Nephron (organoid): ENCODE data around the gene CYTH4.

ENCODE experiments used
- H3K27ac Mint-ChIP-seq, 3 experiments: 2 replicates each; pipeline ENCODE4 v1.8.0; 2020; ENCODE audit warnings: mixed read lengths in 3 of 3, mild to moderate bottlenecking in 2 of 3, moderate library complexity in 1 of 3
- H3K27me3 Mint-ChIP-seq: 2 replicates; pipeline ENCODE4 v1.8.0; 2021; ENCODE audit warnings: low read depth, mild to moderate bottlenecking, moderate library complexity, mixed read lengths
- H3K36me3 Mint-ChIP-seq: 2 replicates; pipeline ENCODE4 v1.8.0; 2020; ENCODE audit warnings: low read depth, mixed read lengths
- H3K4me1 Mint-ChIP-seq: 2 replicates; pipeline ENCODE4 v1.8.0; 2020; ENCODE audit warnings: mixed read lengths
- H3K4me3 Mint-ChIP-seq, 3 experiments: 2 replicates each; pipeline ENCODE4 v1.8.0; 2020; ENCODE audit warnings: mild to moderate bottlenecking in 3 of 3, mixed read lengths in 3 of 3, moderate library complexity in 2 of 3
- H3K9me3 Mint-ChIP-seq: 2 replicates; pipeline ENCODE4 v1.8.0; 2020; ENCODE audit warnings: mixed read lengths
- TF ChIP-seq, protein P1 (sequence below), 3 experiments: fragments of 200-600 bp; sonication (generic); IDR thresholded peaks; one replicate each; pipeline ENCODE4 v1.5.0; 2021; ENCODE audit warnings: antibody characterized with exemption in 3 of 3; ENCODE audit not compliant: unreplicated experiment in 3 of 3

Gene CYTH4

DNA sequence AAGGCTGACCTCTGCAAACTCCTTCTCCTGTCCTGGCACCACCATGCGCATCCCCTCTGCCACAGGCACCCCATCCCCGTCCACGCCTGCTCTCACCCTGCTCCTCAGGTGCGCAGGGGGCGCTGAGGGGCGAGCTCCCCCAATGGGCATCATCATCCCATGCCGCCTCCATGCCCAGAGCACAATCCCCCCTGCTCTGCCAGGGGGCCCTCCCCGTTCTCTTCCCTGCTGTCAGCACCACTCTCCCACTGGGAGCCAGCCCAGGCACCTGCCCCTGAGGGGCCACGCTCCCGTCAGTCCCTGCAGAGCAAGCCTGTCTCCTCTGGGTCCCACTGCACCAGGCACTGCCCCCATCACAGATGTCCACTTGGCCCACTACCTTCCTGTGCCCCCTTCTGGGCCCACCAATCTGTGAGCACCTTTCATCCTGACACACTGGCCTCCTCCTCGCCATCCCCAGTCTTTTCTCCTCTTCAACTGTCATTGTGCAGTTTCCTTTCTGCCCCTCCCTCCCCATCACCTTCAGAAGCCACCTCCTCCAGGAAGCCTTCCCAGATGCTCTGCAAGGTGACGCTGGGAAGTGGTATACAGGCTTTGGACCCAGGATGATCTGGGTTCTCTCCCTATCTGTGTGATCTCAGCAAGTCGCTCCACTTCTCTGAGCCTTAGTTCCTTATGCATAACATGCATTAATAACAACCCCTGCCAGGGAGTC is 62.6 kb downstream of the CYTH4 start:
- H3K4me3 Mint-ChIP-seq = no peak overlapping the region
- peaks cover 36% of the 10 kb centered on the region for H3K4me1 Mint-ChIP-seq
- H3K27ac Mint-ChIP-seq = peak overlapping the region in 2 of 3 experiments; percentile 23 to 84
- no peaks in the 10 kb centered on the region for H3K36me3 Mint-ChIP-seq
- peaks cover 34% of the 10 kb centered on the region for H3K27me3 Mint-ChIP-seq
- TF ChIP-seq, protein P1, sequence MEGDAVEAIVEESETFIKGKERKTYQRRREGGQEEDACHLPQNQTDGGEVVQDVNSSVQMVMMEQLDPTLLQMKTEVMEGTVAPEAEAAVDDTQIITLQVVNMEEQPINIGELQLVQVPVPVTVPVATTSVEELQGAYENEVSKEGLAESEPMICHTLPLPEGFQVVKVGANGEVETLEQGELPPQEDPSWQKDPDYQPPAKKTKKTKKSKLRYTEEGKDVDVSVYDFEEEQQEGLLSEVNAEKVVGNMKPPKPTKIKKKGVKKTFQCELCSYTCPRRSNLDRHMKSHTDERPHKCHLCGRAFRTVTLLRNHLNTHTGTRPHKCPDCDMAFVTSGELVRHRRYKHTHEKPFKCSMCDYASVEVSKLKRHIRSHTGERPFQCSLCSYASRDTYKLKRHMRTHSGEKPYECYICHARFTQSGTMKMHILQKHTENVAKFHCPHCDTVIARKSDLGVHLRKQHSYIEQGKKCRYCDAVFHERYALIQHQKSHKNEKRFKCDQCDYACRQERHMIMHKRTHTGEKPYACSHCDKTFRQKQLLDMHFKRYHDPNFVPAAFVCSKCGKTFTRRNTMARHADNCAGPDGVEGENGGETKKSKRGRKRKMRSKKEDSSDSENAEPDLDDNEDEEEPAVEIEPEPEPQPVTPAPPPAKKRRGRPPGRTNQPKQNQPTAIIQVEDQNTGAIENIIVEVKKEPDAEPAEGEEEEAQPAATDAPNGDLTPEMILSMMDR (IDR thresholded peaks at IDR 0.05; ENCODE audit: unreplicated experiment in 3 of 3) = no peak
- no peaks in the 10 kb centered on the region for H3K9me3 Mint-ChIP-seq

DNA sequence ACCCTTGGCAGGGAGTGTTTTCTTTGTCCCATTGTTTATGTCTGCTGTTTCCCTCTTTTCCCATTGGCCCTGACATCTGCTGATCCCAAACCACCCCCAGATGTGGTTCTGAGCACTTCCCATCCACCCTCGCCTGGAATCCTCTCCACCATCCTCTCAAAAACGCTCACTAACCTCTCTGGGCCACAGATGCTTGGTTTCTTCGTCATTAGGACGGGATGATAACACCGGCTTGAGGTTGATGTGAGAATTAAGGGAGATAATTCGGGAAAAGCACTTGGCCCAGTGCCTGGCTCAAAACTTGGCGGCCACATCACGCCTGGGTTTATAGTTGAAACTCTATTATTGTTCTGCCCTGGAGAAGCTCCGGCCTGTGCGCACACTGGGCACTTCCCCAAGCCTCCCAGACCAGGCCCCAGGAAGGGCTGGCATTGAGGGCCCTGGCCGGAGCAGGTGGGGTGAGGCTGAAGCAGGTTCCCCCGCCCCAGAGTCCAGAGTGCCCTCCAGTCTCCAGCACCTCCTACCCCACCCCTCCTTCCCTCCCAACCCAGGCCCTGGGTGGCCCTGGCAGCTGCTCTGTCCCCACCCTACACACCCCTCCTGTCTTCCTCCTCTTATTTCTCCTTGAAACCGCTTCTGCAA is 63.7 kb downstream of the CYTH4 start:
- TF ChIP-seq, protein P1 (IDR thresholded peaks at IDR 0.05; ENCODE audit: unreplicated experiment in 3 of 3) = no peak
- peak overlapping the region; percentile 31 to 84 (median 80) for H3K27ac Mint-ChIP-seq
- no peak overlapping the region for H3K4me3 Mint-ChIP-seq
- H3K4me1 Mint-ChIP-seq = peaks cover 28% of the 10 kb centered on the region
- peaks cover 23% of the 10 kb centered on the region for H3K27me3 Mint-ChIP-seq
- no peaks in the 10 kb centered on the region for H3K36me3 Mint-ChIP-seq
- H3K9me3 Mint-ChIP-seq = no peaks in the 10 kb centered on the region

DNA sequence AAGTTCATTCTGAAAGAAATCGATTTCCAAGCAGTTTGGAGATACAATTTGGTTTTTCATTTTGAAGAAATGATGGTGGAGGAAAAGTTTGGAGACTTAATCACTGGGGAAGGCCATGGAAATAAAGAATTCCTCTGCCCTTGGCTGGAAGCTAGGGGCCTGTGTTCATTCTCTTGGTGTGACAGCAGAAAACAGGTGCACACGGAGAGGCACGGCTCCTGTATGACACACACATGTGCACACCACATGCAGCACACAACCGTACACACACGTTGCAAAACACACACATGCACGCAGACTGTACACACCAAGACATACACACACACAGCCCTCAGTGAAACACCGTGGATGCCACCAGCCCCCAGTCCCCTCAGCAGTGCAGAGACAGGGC is 64.2 kb downstream of the CYTH4 start:
- Mint-ChIP-seq H3K27ac (peak overlapping the region in 2 of 3 experiments; percentile 72 to 84), H3K27me3 (peaks cover 19% of the 10 kb centered on the region), H3K4me3 (no peak overlapping the region), H3K9me3 (no peaks in the 10 kb centered on the region), H3K36me3 (no peaks in the 10 kb centered on the region), H3K4me1 (peaks cover 28% of the 10 kb centered on the region)
- TF ChIP-seq, protein P1 (IDR thresholded peaks at IDR 0.05; ENCODE audit: unreplicated experiment in 3 of 3) = no peak

DNA sequence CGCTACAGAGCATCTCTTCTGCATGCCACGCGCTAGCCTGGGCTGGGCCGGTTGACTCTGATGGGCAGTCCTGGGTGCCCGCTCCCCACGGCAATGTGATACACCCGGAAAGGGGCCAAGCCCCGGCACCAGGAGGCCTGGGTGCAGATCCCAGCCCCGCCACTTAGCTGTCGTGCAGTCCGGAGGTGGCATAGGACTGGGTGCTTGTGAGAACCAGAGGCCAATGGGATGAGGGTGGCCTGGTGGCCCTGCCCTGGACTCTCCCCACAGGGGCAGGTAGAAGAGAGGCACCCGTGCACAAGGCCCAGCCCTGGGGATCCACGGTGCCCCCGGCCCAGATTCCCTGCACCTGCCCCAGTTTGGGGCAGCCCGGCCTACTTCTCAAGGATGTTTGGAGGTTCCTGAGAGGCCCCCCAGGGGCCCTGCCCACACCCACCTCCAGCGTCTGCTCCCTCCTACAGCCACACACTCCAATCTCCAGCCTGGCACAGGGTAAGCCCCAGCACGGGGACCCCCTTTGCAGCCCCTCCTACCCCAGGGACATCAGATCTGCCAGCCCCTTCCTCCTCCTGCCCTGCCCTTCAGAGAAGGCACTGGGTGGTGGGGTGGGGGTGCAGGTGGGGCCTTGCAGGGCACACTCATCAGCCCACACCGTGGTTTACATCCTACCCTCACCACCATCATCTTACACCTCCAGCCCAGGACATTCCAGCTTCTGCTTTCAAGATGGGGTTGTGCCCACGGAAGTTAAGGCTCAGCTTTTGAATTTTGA is 66.9 kb downstream of the CYTH4 start:
- Mint-ChIP-seq H3K4me1 (peaks cover 28% of the 10 kb centered on the region), H3K36me3 (no peaks in the 10 kb centered on the region), H3K4me3 (no peak overlapping the region), H3K27ac (no peak overlapping the region), H3K27me3 (peaks cover 29% of the 10 kb centered on the region), H3K9me3 (no peaks in the 10 kb centered on the region)
- TF ChIP-seq, protein P1 (IDR thresholded peaks at IDR 0.05; ENCODE audit: unreplicated experiment in 3 of 3) = no peak

DNA sequence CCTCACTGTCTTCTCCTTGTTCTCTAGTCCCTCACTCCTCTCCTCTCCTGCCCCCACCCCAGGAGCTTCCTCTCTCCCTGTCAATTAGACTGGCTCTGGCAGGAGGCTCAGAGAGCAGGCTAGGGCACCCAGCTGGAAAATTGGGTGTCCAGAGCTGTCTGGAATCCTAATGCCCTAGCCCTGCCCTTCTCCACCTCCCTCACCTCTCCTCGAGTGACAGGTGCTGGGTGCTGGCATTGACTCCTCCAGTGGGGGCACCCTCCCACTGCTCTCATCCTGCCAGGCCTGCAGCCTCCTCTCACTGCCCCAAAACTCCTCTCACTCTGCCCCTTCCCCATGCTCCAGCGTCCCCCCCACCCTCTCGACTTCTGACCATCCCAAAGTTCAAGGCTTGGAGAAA is 68.9 kb downstream of the CYTH4 start:
- H3K9me3 Mint-ChIP-seq = no peaks in the 10 kb centered on the region
- TF ChIP-seq, protein P1 (IDR thresholded peaks at IDR 0.05; ENCODE audit: unreplicated experiment in 3 of 3) = no peak
- H3K4me3 Mint-ChIP-seq = no peak overlapping the region
- H3K4me1 Mint-ChIP-seq = peaks cover 17% of the 10 kb centered on the region
- H3K27ac Mint-ChIP-seq = peak overlapping the region in 1 of 3 experiments; percentile 44
- H3K27me3 Mint-ChIP-seq = peaks cover 24% of the 10 kb centered on the region
- H3K36me3 Mint-ChIP-seq = no peaks in the 10 kb centered on the region
